ENCODE results near the gene SLC39A11. TPM values are rescaled to one million over a fixed set of nuclear protein-coding genes. Genes with fewer than 3 reads are reported as not detected.

The SLC39A11 gene
- total RNA-seq, 1 experiment from 2014 or later, result 18.6 TPM

- no TSS peak for BruUV-seq (replicated peaks)
- H3K27ac ChIP-seq (ENCODE audit: low read depth, low read length, poor library complexity, severe bottlenecking), result no peak overlapping the region
Observed at GRCh38 chr17:72671016-72671415, 421.5 kb downstream of the SLC39A11 start.

GRCh38 chr17:72667096-72668063, 425.1 kb downstream of the SLC39A11 start:
- no peak for TF ChIP-seq CTCF (conservative IDR thresholded peaks at IDR 0.05; ENCODE audit: low read depth, low read length)
- TF ChIP-seq EZH2 (IDR thresholded peaks at IDR 0.05; ENCODE audit: borderline replicate concordance, low read depth, low read length, poor library complexity, severe bottlenecking), result no peak
- no peak overlapping the region for H3K27ac ChIP-seq (ENCODE audit: low read depth, low read length, poor library complexity, severe bottlenecking)
- no peak for DNase-seq (ENCODE audit: low spot score)
- H3K4me1 ChIP-seq (ENCODE audit: insufficient read depth, low read length, poor library complexity, severe bottlenecking), result no peaks in the 10 kb centered on the region
- intact Hi-C loops (cut with micrococcal nuclease; ENCODE audit: unreplicated experiment), result no loop called here
- no peaks in the 10 kb centered on the region for H3K27me3 ChIP-seq (replicated peaks; ENCODE audit: insufficient read depth, low read depth, low read length, poor library complexity)
- BruUV-seq (replicated peaks), result no TSS peak
- no peaks in the 10 kb centered on the region for H3K36me3 ChIP-seq (ENCODE audit: insufficient read depth, low read length, poor library complexity, severe bottlenecking)
- no peaks in the 10 kb centered on the region for H3K9me3 ChIP-seq (ENCODE audit: low read depth, low read length, poor library complexity, severe bottlenecking)
- H3K4me3 ChIP-seq (ENCODE audit: low read depth, low read length, poor library complexity, severe bottlenecking), result no peak overlapping the region
- ChIA-PET POLR2A (ENCODE audit: low non-redundant PET) (no interaction called here), CTCF (interaction anchor here (0.6 kb wide), 1 partner anchor 976 kb away, joined by 3 read pairs; no protein-coding TSS in a partner anchor)

More at GRCh38 chr17:72671016-72671415, 421.5 kb downstream of the SLC39A11 start:
- Histone ChIP-seq H3K4me1 (ENCODE audit: insufficient read depth, low read length, poor library complexity, severe bottlenecking) (no peaks in the 10 kb centered on the region), H3K4me3 (ENCODE audit: low read depth, low read length, poor library complexity, severe bottlenecking) (no peak overlapping the region), H3K9me3 (ENCODE audit: low read depth, low read length, poor library complexity, severe bottlenecking) (no peaks in the 10 kb centered on the region), H3K36me3 (ENCODE audit: insufficient read depth, low read length, poor library complexity, severe bottlenecking) (no peaks in the 10 kb centered on the region), H3K27me3 (replicated peaks; ENCODE audit: insufficient read depth, low read depth, low read length, poor library complexity) (no peaks in the 10 kb centered on the region)
- ChIA-PET CTCF (no interaction called here), POLR2A (ENCODE audit: low non-redundant PET) (no interaction called here)
- intact Hi-C loops (cut with micrococcal nuclease; ENCODE audit: unreplicated experiment), result no loop called here
- no peak for TF ChIP-seq CTCF (conservative IDR thresholded peaks at IDR 0.05; ENCODE audit: low read depth, low read length)
- TF ChIP-seq EZH2 (IDR thresholded peaks at IDR 0.05; ENCODE audit: borderline replicate concordance, low read depth, low read length, poor library complexity, severe bottlenecking), result no peak
- no peak for DNase-seq (ENCODE audit: low spot score)

- POLR2A ChIA-PET (ENCODE audit: low non-redundant PET), result no interaction called here
- TF ChIP-seq CTCF (conservative IDR thresholded peaks at IDR 0.05; ENCODE audit: low read depth, low read length), result no peak
- TF ChIP-seq EZH2 (IDR thresholded peaks at IDR 0.05; ENCODE audit: borderline replicate concordance, low read depth, low read length, poor library complexity, severe bottlenecking), result no peak
Observed at GRCh38 chr17:72665852-72666851, 426.3 kb downstream of the SLC39A11 start.

More at GRCh38 chr17:72665852-72666851, 426.3 kb downstream of the SLC39A11 start:
- Histone ChIP-seq H3K36me3 (ENCODE audit: insufficient read depth, low read length, poor library complexity, severe bottlenecking) (no peaks in the 10 kb centered on the region), H3K4me3 (ENCODE audit: low read depth, low read length, poor library complexity, severe bottlenecking) (no peak overlapping the region), H3K27ac (ENCODE audit: low read depth, low read length, poor library complexity, severe bottlenecking) (no peak overlapping the region), H3K4me1 (ENCODE audit: insufficient read depth, low read length, poor library complexity, severe bottlenecking) (no peaks in the 10 kb centered on the region), H3K27me3 (replicated peaks; ENCODE audit: insufficient read depth, low read depth, low read length, poor library complexity) (no peaks in the 10 kb centered on the region), H3K9me3 (ENCODE audit: low read depth, low read length, poor library complexity, severe bottlenecking) (no peaks in the 10 kb centered on the region)
- no peak for DNase-seq (ENCODE audit: low spot score)
- no TSS peak for BruUV-seq (replicated peaks)
- CTCF ChIA-PET, result no interaction called here
- intact Hi-C loops (cut with micrococcal nuclease; ENCODE audit: unreplicated experiment), result no loop called here
